GM23248 (cell line): ENCODE results near the gene ICA1.

Experiments
- EZH2 ChIP-seq: fragments of 200-600 bp; sonication (generic); IDR thresholded peaks from 2 replicates; pipeline ENCODE4 v1.6.1; 2018; ENCODE audit warnings: antibody characterized with exemption, mild to moderate bottlenecking; ENCODE audit not compliant: insufficient read depth, poor library complexity, severe bottlenecking
- EZH2phosphoT487 ChIP-seq: fragments of 200-600 bp; sonication (generic); IDR thresholded peaks from 2 replicates; pipeline ENCODE4 v1.6.1; 2018; ENCODE audit warnings: antibody characterized with exemption, moderate library complexity, mild to moderate bottlenecking, low read depth; ENCODE audit not compliant: insufficient read depth

- TF ChIP-seq EZH2 (no peak), EZH2phosphoT487 (no peak)
Observed at GRCh38 chr7:8144856-8145255, 117.1 kb downstream of the ICA1 start.
